Natural killer cell (primary cell): ENCODE measurements around the gene PILRB. TPM values are rescaled to one million over a fixed set of nuclear protein-coding genes. Genes with fewer than 3 reads are reported as not detected.
A peak's percentile ranks its signal among the peaks of the same experiment; 100 is the strongest.
"Not testable (repeated sequence)": the region's sequence is repeated elsewhere in the genome, so short reads cannot be mapped to it uniquely, and the experiment has no call there.

Experiments
- ATAC-seq, 3 donors: fragments of 150-1000 bp in 2 of 3; fragments of 200-7000 bp in 1 of 3; cut with Tn5 transposase; 1 replicate in 1 of 3; 2 replicates in 2 of 3; pipeline ENCODE4 v1.10.0; 2021; ENCODE audit warnings: mild to moderate bottlenecking in 2 of 3, moderate library complexity in 2 of 3
- DNase-seq, 2 donors: peaks; one replicate each; pipeline versions ENCODE4 v3.0.0 to v3.0.0-alpha.2; 2013 to 2021; ENCODE audit warnings: mixed read lengths in 1 of 2
- H3K27ac ChIP-seq: one replicate; pipeline ENCODE4 v1.5.1; 2013; ENCODE audit warnings: mild to moderate bottlenecking, low read length
- H3K27me3 ChIP-seq: one replicate; pipeline ENCODE4 v1.6.1; 2013; ENCODE audit warnings: low read length; ENCODE audit not compliant: control insufficient read depth, insufficient read depth
- H3K36me3 ChIP-seq: one replicate; pipeline ENCODE4 v1.6.1; 2013; ENCODE audit warnings: low read length; ENCODE audit not compliant: control insufficient read depth, insufficient read depth
- H3K4me1 ChIP-seq: one replicate; pipeline ENCODE4 v1.6.1; 2013; ENCODE audit warnings: low read length; ENCODE audit not compliant: control insufficient read depth, insufficient read depth
- H3K4me3 ChIP-seq: one replicate; pipeline ENCODE4 v1.5.1; 2013; ENCODE audit warnings: low read length
- H3K9me3 ChIP-seq: one replicate; pipeline ENCODE4 v1.6.1; 2013; ENCODE audit warnings: low read length; ENCODE audit not compliant: control insufficient read depth, insufficient read depth
- H3K27ac Mint-ChIP-seq, 2 donors: one replicate each; pipeline ENCODE4 v1.8.0; 2022; ENCODE audit warnings: mild to moderate bottlenecking in 2 of 2, mixed read lengths in 2 of 2, moderate library complexity in 1 of 2
- H3K27me3 Mint-ChIP-seq, 2 donors: one replicate each; pipeline ENCODE4 v1.8.0; 2022; ENCODE audit warnings: low read depth in 2 of 2, mixed read lengths in 2 of 2
- H3K36me3 Mint-ChIP-seq: one replicate; pipeline ENCODE4 v1.8.0; 2022; ENCODE audit warnings: mixed read lengths
- H3K4me1 Mint-ChIP-seq, 2 donors: one replicate each; pipeline ENCODE4 v1.8.0; 2022; ENCODE audit warnings: mixed read lengths in 2 of 2
- H3K4me3 Mint-ChIP-seq: one replicate; pipeline ENCODE4 v1.8.0; 2022; ENCODE audit warnings: mild to moderate bottlenecking, moderate library complexity, mixed read lengths
- H3K9me3 Mint-ChIP-seq, 2 donors: one replicate each; pipeline ENCODE4 v1.8.0; 2022; ENCODE audit warnings: mixed read lengths in 2 of 2
- CTCF ChIP-seq: fragments of 200-600 bp; IDR thresholded peaks from one replicate; pipeline ENCODE4 v1.8.0; 2022; ENCODE audit warnings: antibody characterized with exemption
- WGBS: methylation state at CpG from one replicate; pipeline ENCODE4 v1.1.7; 2013; ENCODE audit warnings: missing lambda C conversion rate; ENCODE audit not compliant: insufficient coverage; 5-methylcytosine and 5-hydroxymethylcytosine counted together
- intact Hi-C: fragments of 100-400 bp; cut with micrococcal nuclease; formaldehyde crosslinking; loops from one replicate; pipeline ENCODE4 v1.14.2; 2022
- total RNA-seq, 4 donors: library from RNA; stranded (reverse); fragments of 120-200 nt in 1 of 4; gene quantifications; one replicate each; pipeline versions ENCODE4 v1.2.3 to v1.2.4, GENCODE V29; 2013 to 2022

Gene PILRB
- total RNA-seq, 3 donors from 2014 or later (not counting 1 experiment from before 2014, with no cell fraction given): 143 to 206 (median 157) TPM

DNA sequence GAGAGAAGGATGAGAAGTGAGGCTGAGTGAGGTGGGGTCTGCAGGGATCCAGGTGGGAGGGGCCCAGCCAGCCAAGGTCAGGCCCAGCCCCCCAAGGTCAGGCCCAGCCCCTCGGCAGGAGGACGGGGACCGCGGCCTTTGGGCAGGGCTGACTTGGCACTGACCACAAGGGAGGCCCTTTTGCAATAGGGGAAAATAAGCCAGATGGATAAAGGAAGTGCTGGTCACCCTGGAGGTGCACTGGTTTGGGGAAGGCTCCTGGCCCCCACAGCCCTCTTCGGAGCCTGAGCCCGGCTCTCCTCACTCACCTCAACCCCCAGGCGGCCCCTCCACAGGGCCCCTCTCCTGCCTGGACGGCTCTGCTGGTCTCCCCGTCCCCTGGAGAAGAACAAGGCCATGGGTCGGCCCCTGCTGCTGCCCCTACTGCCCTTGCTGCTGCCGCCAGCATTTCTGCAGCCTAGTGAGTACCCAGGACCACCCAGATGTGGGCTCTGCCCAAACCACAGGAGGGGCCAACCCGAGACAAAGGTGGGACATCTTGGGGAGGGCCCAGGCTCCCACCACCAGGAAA, 15.4 kb downstream of the PILRB start, which contains the start of gene PILRA:
PILRA (plus strand) TSS at position 227 of the 571 bp plus-strand sequence; CDS start at position 397, 170 bp downstream.
- DNase-seq: no peak
- ATAC-seq: peak in 1 of 3 donors; percentile 29
- Mint-ChIP-seq H3K36me3 (no peaks in the 10 kb centered on the region), H3K27ac (peak within 1 kb of the TSS; percentile 96), H3K9me3 (no peaks in the 10 kb centered on the region), H3K4me3 (no peak within 1 kb of the TSS), H3K27me3 (no peaks in the 10 kb centered on the region), H3K4me1 (peaks cover 41 to 56% of the 10 kb centered on the region in 2 donors)
- 73% methylated on average over 12 of the region's 12 CpGs for WGBS
- Histone ChIP-seq H3K9me3 (no peaks in the 10 kb centered on the region), H3K4me1 (peaks cover 76% of the 10 kb centered on the region), H3K27me3 (no peaks in the 10 kb centered on the region), H3K27ac (peak within 1 kb of the TSS; percentile 71), H3K36me3 (no peaks in the 10 kb centered on the region), H3K4me3 (no peak within 1 kb of the TSS)
- intact Hi-C loops: no loop called here
- TF ChIP-seq CTCF: no peak

- H3K27ac Mint-ChIP-seq: peak overlapping the region; percentile 77 to 96
- H3K36me3 Mint-ChIP-seq, H3K36me3 ChIP-seq, H3K9me3 Mint-ChIP-seq, H3K27me3 Mint-ChIP-seq, DNase-seq, intact Hi-C loops, H3K9me3 ChIP-seq, ATAC-seq, H3K4me3 ChIP-seq, H3K27ac ChIP-seq, H3K27me3 ChIP-seq: not testable (repeated sequence)
- WGBS: 79% methylated on average over 13 of the region's 15 CpGs
- H3K4me1 Mint-ChIP-seq: peaks cover 34 to 49% of the 10 kb centered on the region in 2 donors
- H3K4me1 ChIP-seq: peaks cover 70% of the 10 kb centered on the region
- H3K4me3 Mint-ChIP-seq: peak overlapping the region; percentile 68
These were observed 16.1 kb downstream of the PILRB start for GRCh38 chr7:100373870-100374598.

GRCh38 chr7:100374601-100375000, 16.7 kb downstream of the PILRB start:
- H3K27ac ChIP-seq: no peak overlapping the region
- intact Hi-C loops: no loop called here
- Mint-ChIP-seq H3K4me1 (peaks cover 31 to 44% of the 10 kb centered on the region in 2 donors), H3K27ac (peak overlapping the region; percentile 77 to 96), H3K9me3 (no peaks in the 10 kb centered on the region), H3K36me3 (no peaks in the 10 kb centered on the region), H3K27me3 (no peaks in the 10 kb centered on the region), H3K4me3 (peak overlapping the region; percentile 68)
- H3K36me3 ChIP-seq: no peaks in the 10 kb centered on the region
- DNase-seq (no peak), ATAC-seq (peak; percentile 59 to 65 (median 59))
- H3K9me3 ChIP-seq: no peaks in the 10 kb centered on the region
- no peak overlapping the region for H3K4me3 ChIP-seq
- WGBS: 52% methylated on average over 5 of the region's 5 CpGs
- no peak for TF ChIP-seq CTCF
- no peaks in the 10 kb centered on the region for H3K27me3 ChIP-seq
- peaks cover 64% of the 10 kb centered on the region for H3K4me1 ChIP-seq

DNA sequence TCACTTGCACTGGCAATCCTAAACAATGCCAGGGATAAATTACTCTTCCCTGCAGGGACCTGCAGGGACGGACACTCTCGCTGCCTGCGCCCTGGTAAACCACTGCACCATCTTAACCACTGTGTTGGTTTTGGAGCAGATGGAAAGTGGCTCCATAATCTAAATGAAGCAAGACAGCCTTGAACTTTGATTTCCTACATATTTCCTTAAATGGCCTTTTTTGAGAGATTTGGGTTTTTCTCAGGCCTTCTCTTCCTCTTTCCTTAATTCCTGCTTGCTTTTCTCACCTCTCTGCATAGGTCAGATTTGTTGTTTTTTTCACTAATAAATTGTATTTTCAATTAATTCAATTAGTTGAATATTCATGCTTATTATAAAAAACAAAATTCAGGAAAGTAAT, 18.1 kb downstream of the PILRB start:
- intact Hi-C loops: no loop called here
- Mint-ChIP-seq H3K27ac (peak overlapping the region in 1 of 2 donors; percentile 96), H3K36me3 (no peaks in the 10 kb centered on the region), H3K9me3 (no peaks in the 10 kb centered on the region), H3K4me1 (peaks cover 22 to 35% of the 10 kb centered on the region in 2 donors), H3K4me3 (no peak overlapping the region), H3K27me3 (no peaks in the 10 kb centered on the region)
- H3K36me3 ChIP-seq: no peaks in the 10 kb centered on the region
- no peak for DNase-seq
- no peak overlapping the region for H3K4me3 ChIP-seq
- WGBS: 83% methylated on average over 3 of the region's 3 CpGs
- H3K9me3 ChIP-seq: no peaks in the 10 kb centered on the region
- no peaks in the 10 kb centered on the region for H3K27me3 ChIP-seq
- ATAC-seq: peak in 1 of 3 donors; percentile 5
- H3K4me1 ChIP-seq: peaks cover 52% of the 10 kb centered on the region
- TF ChIP-seq CTCF: no peak
- H3K27ac ChIP-seq: no peak overlapping the region
